HepG2 (cell line): ENCODE results near the gene CEBPG. TPM values are rescaled to one million over a fixed set of nuclear protein-coding genes. Genes with fewer than 3 reads are reported as not detected.

ENCODE experiments used
- CEBPZ ChIP-seq: IDR thresholded peaks from 2 replicates; pipeline ENCODE4 v1.6.1; 2012; ENCODE audit warnings: low read length, improper control_type of control experiment
- GABPB1 ChIP-seq: IDR thresholded peaks from 2 replicates; pipeline ENCODE4 v1.6.1; 2016; ENCODE audit warnings: mild to moderate bottlenecking, missing genetic modification reagents, moderate library complexity, missing compliant biosample characterization
- HDAC1 ChIP-seq: sonication (generic); formaldehyde crosslinking; IDR thresholded peaks from 2 replicates; pipeline ENCODE4 v1.5.1; 2020; ENCODE audit warnings: mild to moderate bottlenecking, missing genetic modification reagents
- PITX1 ChIP-seq: sonication (generic); formaldehyde crosslinking; IDR thresholded peaks from 2 replicates; pipeline ENCODE4 v1.5.1; 2020; ENCODE audit warnings: mild to moderate bottlenecking, missing genetic modification reagents
- POLR2A ChIP-seq, 2 experiments: IDR thresholded peaks; 2 replicates each; pipeline ENCODE4 v1.6.1; 2011; ENCODE audit warnings: low read depth in 2 of 2, low read length in 2 of 2, mild to moderate bottlenecking in 1 of 2, moderate library complexity in 1 of 2; ENCODE audit not compliant: insufficient read depth in 1 of 2
- POLR2AphosphoS5 ChIP-seq: IDR thresholded peaks from 2 replicates; pipeline ENCODE4 v1.6.1; 2012; ENCODE audit warnings: low read depth, low read length
- RBM39 ChIP-seq: fragments of 200-400 bp; formaldehyde crosslinking; IDR thresholded peaks from one replicate; pipeline ENCODE4 v1.6.1; 2018; ENCODE audit warnings: antibody characterized with exemption, mild to moderate bottlenecking, low read depth, low read length; ENCODE audit not compliant: poor library complexity, severe bottlenecking
- SOX5 ChIP-seq: IDR thresholded peaks from 2 replicates; pipeline ENCODE4 v1.6.1; 2016; ENCODE audit warnings: borderline replicate concordance
- SP5 ChIP-seq: IDR thresholded peaks from 2 replicates; pipeline ENCODE4 v1.6.1; 2016; ENCODE audit warnings: low read depth, borderline replicate concordance
- TRIM24 ChIP-seq: sonication (generic); formaldehyde crosslinking; IDR thresholded peaks from 2 replicates; pipeline ENCODE4 v1.8.0; 2022; ENCODE audit warnings: mild to moderate bottlenecking, missing genetic modification reagents
- ZMAT3 ChIP-seq: sonication (generic); formaldehyde crosslinking; conservative IDR thresholded peaks from 2 replicates; pipeline ENCODE4 v1.7.0; 2021; ENCODE audit warnings: missing genetic modification reagents
- ZNF101 ChIP-seq: sonication (generic); formaldehyde crosslinking; IDR thresholded peaks from 2 replicates; pipeline ENCODE4 v1.4.0; 2020; ENCODE audit warnings: mild to moderate bottlenecking, low read depth, missing genetic modification reagents, borderline replicate concordance
- ZNF441 ChIP-seq: sonication (generic); formaldehyde crosslinking; IDR thresholded peaks from 2 replicates; pipeline ENCODE4 v1.7.0; 2021; ENCODE audit warnings: missing genetic modification reagents, borderline replicate concordance
- ZNF567 ChIP-seq: sonication (generic); formaldehyde crosslinking; IDR thresholded peaks from 2 replicates; pipeline ENCODE4 v1.8.1; 2023; ENCODE audit warnings: mild to moderate bottlenecking, missing genetic modification reagents, borderline replicate concordance
- ZNF670 ChIP-seq: sonication (generic); formaldehyde crosslinking; IDR thresholded peaks from 2 replicates; pipeline ENCODE4 v1.8.0; 2022; ENCODE audit warnings: mild to moderate bottlenecking, missing genetic modification reagents, borderline replicate concordance
- ZNF792 ChIP-seq: IDR thresholded peaks from 2 replicates; pipeline ENCODE4 v1.6.1; 2016
- polyA plus RNA-seq, 8 experiments: library from polyadenylated mRNA; depleted of rRNA in 3 of 8; stranded (reverse) in 7 of 8; unstranded in 1 of 8; fragments of >200 nt; fragmentation: Illumina TruSeq in 4 of 8; extraction: Trizol in 4 of 8; gene quantifications; 2 replicates each; pipeline versions ENCODE4 v1.2.1 to v1.2.3, GENCODE V29; 2011 to 2016; ENCODE audit warnings: low read depth in 4 of 8, missing spikeins in 1 of 8, mixed read lengths in 1 of 8; ENCODE audit not compliant: insufficient read depth in 1 of 8
- total RNA-seq, 5 experiments: library from RNA; depleted of rRNA; stranded (reverse); fragments of >200 nt; fragmentation: Illumina TruSeq; extraction: Trizol; gene quantifications; 2 replicates each; pipeline ENCODE4 v1.2.3, GENCODE V29; 2016; ENCODE audit warnings: low read depth in 1 of 5
- TF ChIP-seq, protein P1 (sequence below): IDR thresholded peaks from 2 replicates; pipeline ENCODE4 v1.4.0; 2020; ENCODE audit warnings: mild to moderate bottlenecking, missing genetic modification reagents
- TF ChIP-seq, protein P2 (sequence below): sonication (generic); formaldehyde crosslinking; IDR thresholded peaks from 2 replicates; pipeline ENCODE4 v1.4.0; 2020; ENCODE audit warnings: mild to moderate bottlenecking, low read depth, missing genetic modification reagents
- TF ChIP-seq, protein P3 (sequence below): sonication (generic); IDR thresholded peaks from 2 replicates; pipeline ENCODE4 v1.6.1; 2016; ENCODE audit warnings: low read depth, borderline replicate concordance

CEBPG gene
- total and polyA plus RNA-seq, 2 of the 13 experiments (the other 11 are each of a cell fraction or from before 2014, with no cell fraction given) = 25.7 to 34.3 TPM

DNA sequence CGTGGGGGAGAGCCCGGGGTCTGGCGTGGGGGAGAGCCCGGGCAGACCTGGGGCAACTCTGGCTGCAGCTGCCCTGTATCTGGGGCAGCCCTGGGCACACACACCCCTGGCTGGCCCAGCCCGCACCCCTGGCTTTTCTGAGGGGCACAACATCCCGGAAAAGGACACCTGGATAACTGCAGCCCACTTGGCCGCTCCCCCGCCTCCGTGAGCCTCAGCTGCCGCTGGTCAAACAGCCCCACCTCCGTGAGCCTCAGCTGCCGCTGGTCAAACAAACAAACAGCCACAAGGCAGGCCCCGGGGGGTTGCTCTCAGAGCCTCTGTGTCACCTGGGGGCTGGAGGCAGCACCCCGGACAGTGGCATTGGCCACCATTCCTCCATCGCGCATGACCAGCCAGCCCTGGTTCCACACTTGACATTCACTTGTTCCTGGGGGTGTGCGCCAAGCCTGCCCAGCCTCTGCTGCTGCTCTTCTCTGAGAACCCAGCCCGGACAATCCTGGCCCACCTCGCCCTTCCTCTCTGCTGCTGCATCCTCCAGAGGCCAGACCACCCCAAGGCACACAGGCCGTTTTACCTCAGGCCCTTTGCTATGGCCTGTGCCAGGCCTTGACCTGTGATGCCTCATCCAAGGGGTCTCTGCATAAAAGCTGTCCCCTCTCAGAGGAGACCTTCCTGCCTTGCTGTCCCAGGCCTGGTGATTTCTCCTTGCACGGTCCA is 19.9 kb downstream of the CEBPG start (continued):
- TF ChIP-seq SP5 (CRISPR knock-in tag) (peak; percentile 63; the same call in 1 of the 2 replicates), ZMAT3 (CRISPR knock-in tag) (0 out of 2 replicates have a peak, but pooled peaks have one; percentile 36), PITX1 (CRISPR knock-in tag) (0 out of 2 replicates have a peak, but pooled peaks have one; percentile 28), ZNF567 (CRISPR knock-in tag) (no peak), HDAC1 (CRISPR knock-in tag) (peak; percentile 16; the same call in 1 of the 2 replicates), SOX5 (CRISPR knock-in tag) (0 out of 2 replicates have a peak, but pooled peaks have one; percentile 12), ZNF792 (CRISPR knock-in tag) (0 out of 2 replicates have a peak, but pooled peaks have one; percentile 35), GABPB1 (CRISPR knock-in tag) (peak; percentile 24; the same call in 1 of the 2 replicates), RBM39 (no peak), ZNF441 (0 out of 2 replicates have a peak, but pooled peaks have one; percentile 37), CEBPZ (no peak), POLR2A (IDR thresholded peaks at IDR 0.05; ENCODE audit: insufficient read depth in 1 of 2, low read depth in 2 of 2, low read length in 2 of 2) (0 out of 4 replicates have a peak, but pooled peaks of 1 of the 2 experiments have one; percentile 44), POLR2AphosphoS5 (peak; percentile 33; the same call in 1 of the 2 replicates), ZNF101 (no peak), ZNF670 (CRISPR knock-in tag) (peak; percentile 47; the same call in 1 of the 2 replicates), TRIM24 (CRISPR knock-in tag) (no peak)
- TF ChIP-seq, protein P1, sequence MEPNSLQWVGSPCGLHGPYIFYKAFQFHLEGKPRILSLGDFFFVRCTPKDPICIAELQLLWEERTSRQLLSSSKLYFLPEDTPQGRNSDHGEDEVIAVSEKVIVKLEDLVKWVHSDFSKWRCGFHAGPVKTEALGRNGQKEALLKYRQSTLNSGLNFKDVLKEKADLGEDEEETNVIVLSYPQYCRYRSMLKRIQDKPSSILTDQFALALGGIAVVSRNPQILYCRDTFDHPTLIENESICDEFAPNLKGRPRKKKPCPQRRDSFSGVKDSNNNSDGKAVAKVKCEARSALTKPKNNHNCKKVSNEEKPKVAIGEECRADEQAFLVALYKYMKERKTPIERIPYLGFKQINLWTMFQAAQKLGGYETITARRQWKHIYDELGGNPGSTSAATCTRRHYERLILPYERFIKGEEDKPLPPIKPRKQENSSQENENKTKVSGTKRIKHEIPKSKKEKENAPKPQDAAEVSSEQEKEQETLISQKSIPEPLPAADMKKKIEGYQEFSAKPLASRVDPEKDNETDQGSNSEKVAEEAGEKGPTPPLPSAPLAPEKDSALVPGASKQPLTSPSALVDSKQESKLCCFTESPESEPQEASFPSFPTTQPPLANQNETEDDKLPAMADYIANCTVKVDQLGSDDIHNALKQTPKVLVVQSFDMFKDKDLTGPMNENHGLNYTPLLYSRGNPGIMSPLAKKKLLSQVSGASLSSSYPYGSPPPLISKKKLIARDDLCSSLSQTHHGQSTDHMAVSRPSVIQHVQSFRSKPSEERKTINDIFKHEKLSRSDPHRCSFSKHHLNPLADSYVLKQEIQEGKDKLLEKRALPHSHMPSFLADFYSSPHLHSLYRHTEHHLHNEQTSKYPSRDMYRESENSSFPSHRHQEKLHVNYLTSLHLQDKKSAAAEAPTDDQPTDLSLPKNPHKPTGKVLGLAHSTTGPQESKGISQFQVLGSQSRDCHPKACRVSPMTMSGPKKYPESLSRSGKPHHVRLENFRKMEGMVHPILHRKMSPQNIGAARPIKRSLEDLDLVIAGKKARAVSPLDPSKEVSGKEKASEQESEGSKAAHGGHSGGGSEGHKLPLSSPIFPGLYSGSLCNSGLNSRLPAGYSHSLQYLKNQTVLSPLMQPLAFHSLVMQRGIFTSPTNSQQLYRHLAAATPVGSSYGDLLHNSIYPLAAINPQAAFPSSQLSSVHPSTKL (CRISPR knock-in tag) = peak; percentile 9; the same call in 1 of the 2 replicates
- TF ChIP-seq, protein P2, sequence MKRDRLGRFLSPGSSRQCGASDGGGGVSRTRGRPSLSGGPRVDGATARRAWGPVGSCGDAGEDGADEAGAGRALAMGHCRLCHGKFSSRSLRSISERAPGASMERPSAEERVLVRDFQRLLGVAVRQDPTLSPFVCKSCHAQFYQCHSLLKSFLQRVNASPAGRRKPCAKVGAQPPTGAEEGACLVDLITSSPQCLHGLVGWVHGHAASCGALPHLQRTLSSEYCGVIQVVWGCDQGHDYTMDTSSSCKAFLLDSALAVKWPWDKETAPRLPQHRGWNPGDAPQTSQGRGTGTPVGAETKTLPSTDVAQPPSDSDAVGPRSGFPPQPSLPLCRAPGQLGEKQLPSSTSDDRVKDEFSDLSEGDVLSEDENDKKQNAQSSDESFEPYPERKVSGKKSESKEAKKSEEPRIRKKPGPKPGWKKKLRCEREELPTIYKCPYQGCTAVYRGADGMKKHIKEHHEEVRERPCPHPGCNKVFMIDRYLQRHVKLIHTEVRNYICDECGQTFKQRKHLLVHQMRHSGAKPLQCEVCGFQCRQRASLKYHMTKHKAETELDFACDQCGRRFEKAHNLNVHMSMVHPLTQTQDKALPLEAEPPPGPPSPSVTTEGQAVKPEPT = 0 out of 2 replicates have a peak, but pooled peaks have one; percentile 7
- TF ChIP-seq, protein P3, sequence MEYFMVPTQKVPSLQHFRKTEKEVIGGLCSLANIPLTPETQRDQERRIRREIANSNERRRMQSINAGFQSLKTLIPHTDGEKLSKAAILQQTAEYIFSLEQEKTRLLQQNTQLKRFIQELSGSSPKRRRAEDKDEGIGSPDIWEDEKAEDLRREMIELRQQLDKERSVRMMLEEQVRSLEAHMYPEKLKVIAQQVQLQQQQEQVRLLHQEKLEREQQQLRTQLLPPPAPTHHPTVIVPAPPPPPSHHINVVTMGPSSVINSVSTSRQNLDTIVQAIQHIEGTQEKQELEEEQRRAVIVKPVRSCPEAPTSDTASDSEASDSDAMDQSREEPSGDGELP = peak; percentile 96
